Parathyroid adenoma (tissue), 2 donors: ENCODE data around the gene CTSE.

Experiments
- H2AFZ ChIP-seq: fragments of 300-600 bp; sonication (generic); one replicate; pipeline ENCODE4 v1.7.0; 2017; ENCODE audit warnings: antibody characterized with exemption, mild to moderate bottlenecking
- H3K27ac ChIP-seq: fragments of 300-600 bp; sonication (generic); one replicate; pipeline ENCODE4 v1.7.0; 2017
- H3K27me3 ChIP-seq: fragments of 300-600 bp; sonication (generic); one replicate; pipeline ENCODE4 v1.7.0; 2017; ENCODE audit warnings: low read length; ENCODE audit not compliant: control insufficient read depth, insufficient read depth
- H3K36me3 ChIP-seq: fragments of 300-600 bp; sonication (generic); one replicate; pipeline ENCODE4 v1.7.0; 2017; ENCODE audit warnings: low read length; ENCODE audit not compliant: control insufficient read depth, insufficient read depth
- H3K4me1 ChIP-seq: fragments of 300-600 bp; sonication (generic); one replicate; pipeline ENCODE4 v1.7.0; 2017; ENCODE audit warnings: control low read depth
- H3K4me2 ChIP-seq: fragments of 300-600 bp; sonication (generic); one replicate; pipeline ENCODE4 v1.7.0; 2017; ENCODE audit warnings: low read length
- H3K4me3 ChIP-seq: fragments of 300-600 bp; sonication (generic); one replicate; pipeline ENCODE4 v1.7.0; 2017; ENCODE audit warnings: low read depth, low read length
- H3K79me2 ChIP-seq: fragments of 300-600 bp; sonication (generic); one replicate; pipeline ENCODE4 v1.7.0; 2017; ENCODE audit warnings: control low read depth
- H3K9ac ChIP-seq: fragments of 300-600 bp; sonication (generic); one replicate; pipeline ENCODE4 v1.7.0; 2017; ENCODE audit warnings: mild to moderate bottlenecking
- H3K9me3 ChIP-seq: fragments of 300-600 bp; sonication (generic); one replicate; pipeline ENCODE4 v1.7.0; 2017; ENCODE audit warnings: low read length; ENCODE audit not compliant: control insufficient read depth
- CTCF ChIP-seq: fragments of 300-600 bp; sonication (generic); IDR thresholded peaks from one replicate; pipeline ENCODE4 v1.7.0; 2017; ENCODE audit warnings: antibody characterized with exemption, mild to moderate bottlenecking
- donor health status: primary hyperparathyroidism.

Gene CTSE

GRCh38 chr1:206006946-206007345 lies 16.7 kb downstream of the CTSE start:
- Histone ChIP-seq H3K9me3 (no peaks in the 10 kb centered on the region), H2AFZ (no peak overlapping the region), H3K4me1 (no peaks in the 10 kb centered on the region), H3K27ac (no peak overlapping the region), H3K27me3 (no peaks in the 10 kb centered on the region), H3K36me3 (no peaks in the 10 kb centered on the region), H3K4me3 (no peak overlapping the region), H3K9ac (no peak overlapping the region), H3K79me2 (no peaks in the 10 kb centered on the region), H3K4me2 (no peak overlapping the region)
- no peak for TF ChIP-seq CTCF

- Histone ChIP-seq H3K4me1 (no peaks in the 10 kb centered on the region), H3K27ac (no peak overlapping the region), H3K36me3 (no peaks in the 10 kb centered on the region)
Observed at GRCh38 chr1:206005778-206006180, 17.9 kb downstream of the CTSE start.

GRCh38 chr1:206005234-206005633 lies 18.5 kb downstream of the CTSE start:
- Histone ChIP-seq H3K4me3 (no peak overlapping the region), H3K4me2 (no peak overlapping the region), H3K9me3 (no peaks in the 10 kb centered on the region), H3K4me1 (no peaks in the 10 kb centered on the region), H3K27ac (no peak overlapping the region), H3K36me3 (no peaks in the 10 kb centered on the region), H3K79me2 (no peaks in the 10 kb centered on the region), H2AFZ (no peak overlapping the region), H3K27me3 (no peaks in the 10 kb centered on the region), H3K9ac (no peak overlapping the region)
- no peak for TF ChIP-seq CTCF

More at GRCh38 chr1:206005778-206006180, 17.9 kb downstream of the CTSE start:
- H3K9ac ChIP-seq: no peak overlapping the region
- no peaks in the 10 kb centered on the region for H3K79me2 ChIP-seq
- no peaks in the 10 kb centered on the region for H3K27me3 ChIP-seq
- no peaks in the 10 kb centered on the region for H3K9me3 ChIP-seq
- no peak overlapping the region for H3K4me3 ChIP-seq
- H2AFZ ChIP-seq: no peak overlapping the region
- TF ChIP-seq CTCF: no peak
- H3K4me2 ChIP-seq: no peak overlapping the region

GRCh38 chr1:206004826-206005225 lies 18.9 kb downstream of the CTSE start:
- H3K79me2 ChIP-seq: no peaks in the 10 kb centered on the region
- no peaks in the 10 kb centered on the region for H3K9me3 ChIP-seq
- no peak overlapping the region for H2AFZ ChIP-seq
- H3K9ac ChIP-seq: no peak overlapping the region
- H3K4me3 ChIP-seq: no peak overlapping the region
- H3K4me2 ChIP-seq: no peak overlapping the region
- no peaks in the 10 kb centered on the region for H3K27me3 ChIP-seq
- H3K27ac ChIP-seq: no peak overlapping the region
- no peak for TF ChIP-seq CTCF
- no peaks in the 10 kb centered on the region for H3K4me1 ChIP-seq
- no peaks in the 10 kb centered on the region for H3K36me3 ChIP-seq
